Sigmoid colon (tissue), 4 donors: ENCODE data around the gene CCNB1IP1.

ENCODE experiments used
- CTCF ChIP-seq, 4 experiments: fragments of 450-650 bp in 3 of 4; fragments of 200-600 bp in 1 of 4; IDR thresholded peaks; one replicate each; pipeline ENCODE4 v1.5.1; 2016 to 2019; ENCODE audit warnings: antibody characterized with exemption in 4 of 4, mild to moderate bottlenecking in 3 of 4, moderate library complexity in 2 of 4
- EP300 ChIP-seq, 4 donors: sonication (generic); formaldehyde crosslinking; IDR thresholded peaks; one replicate each; pipeline ENCODE4 v1.6.1; 2017; ENCODE audit warnings: antibody characterized with exemption in 4 of 4
- POLR2A ChIP-seq, 2 donors: fragments of 450-650 bp; IDR thresholded peaks; one replicate each; pipeline ENCODE4 v1.6.1; 2016; ENCODE audit warnings: antibody characterized with exemption in 2 of 2, mild to moderate bottlenecking in 2 of 2, moderate library complexity in 2 of 2
- POLR2AphosphoS5 ChIP-seq, 4 donors: sonication (generic); formaldehyde crosslinking; IDR thresholded peaks; one replicate each; pipeline ENCODE4 v1.6.1; 2017; ENCODE audit warnings: antibody characterized with exemption in 4 of 4

GRCh38 chr14:20341646-20342045 is 8.6 kb upstream of the CCNB1IP1 start:
- TF ChIP-seq CTCF (IDR thresholded peaks at IDR 0.05): no peak
- no peak for TF ChIP-seq POLR2A (IDR thresholded peaks at IDR 0.05)
- no peak for TF ChIP-seq EP300 (IDR thresholded peaks at IDR 0.05)
- no peak for TF ChIP-seq POLR2AphosphoS5 (IDR thresholded peaks at IDR 0.05)
